HG03097 (cell line): ENCODE measurements around the gene CEACAM6.
"Not testable (repeated sequence)": the region's sequence is repeated elsewhere in the genome, so short reads cannot be mapped to it uniquely, and the experiment has no call there.

Source experiments
- ATAC-seq: cut with Tn5 transposase; IDR thresholded peaks from one replicate; pipeline ENCODE4 v1.9.1; 2021; ENCODE audit not compliant: unreplicated experiment, low FRiP score

The CEACAM6 gene

GRCh38 chr19:41746593-41747227 is 8.6 kb upstream of the CEACAM6 start:
- no peak for ATAC-seq

- ATAC-seq = no peak
These were observed 7.3 kb upstream of the CEACAM6 start for GRCh38 chr19:41748012-41748411.

GRCh38 chr19:41750248-41751134 is 4.8 kb upstream of the CEACAM6 start:
- not testable (repeated sequence) for ATAC-seq

- no peak for ATAC-seq
These were observed 2.2 kb upstream of the CEACAM6 start for GRCh38 chr19:41753159-41753558.

- no peak for ATAC-seq
These were observed 1.3 kb upstream of the CEACAM6 start for GRCh38 chr19:41753936-41754529.

GRCh38 chr19:41758846-41759245 is 3.5 kb downstream of the CEACAM6 start:
- no peak for ATAC-seq

- no peak for ATAC-seq
These were observed 11.8 kb downstream of the CEACAM6 start for GRCh38 chr19:41767115-41767514.

- ATAC-seq = not testable (repeated sequence)
These were observed 12.8 kb downstream of the CEACAM6 start for GRCh38 chr19:41768105-41768504.

GRCh38 chr19:41769608-41770007 is 14.3 kb downstream of the CEACAM6 start:
- ATAC-seq = no peak

- no peak for ATAC-seq
These were observed 16.1 kb downstream of the CEACAM6 start for GRCh38 chr19:41771410-41771809.

GRCh38 chr19:41774515-41774980 is 19.2 kb downstream of the CEACAM6 start:
- ATAC-seq = no peak

GRCh38 chr19:41776700-41777099 is 21.4 kb downstream of the CEACAM6 start:
- no peak for ATAC-seq

GRCh38 chr19:41783612-41784011 is 28.3 kb downstream of the CEACAM6 start:
- no peak for ATAC-seq

GRCh38 chr19:41784312-41784711 is 29.0 kb downstream of the CEACAM6 start:
- ATAC-seq = no peak

- no peak for ATAC-seq
These were observed 29.4 kb downstream of the CEACAM6 start for GRCh38 chr19:41784743-41785142.

GRCh38 chr19:41785653-41786052 is 30.3 kb downstream of the CEACAM6 start:
- ATAC-seq = no peak

GRCh38 chr19:41787055-41787454 is 31.7 kb downstream of the CEACAM6 start:
- no peak for ATAC-seq

GRCh38 chr19:41788518-41788917 is 33.2 kb downstream of the CEACAM6 start:
- ATAC-seq = not testable (repeated sequence)

GRCh38 chr19:41789053-41789452 is 33.7 kb downstream of the CEACAM6 start:
- ATAC-seq = not testable (repeated sequence)

- no peak for ATAC-seq
These were observed 37.4 kb downstream of the CEACAM6 start for GRCh38 chr19:41792513-41793413.

- no peak for ATAC-seq
These were observed 38.0 kb downstream of the CEACAM6 start for GRCh38 chr19:41793414-41793727.
